Measurements from ENCODE around the gene ARL8A.

Gene ARL8A

DNA sequence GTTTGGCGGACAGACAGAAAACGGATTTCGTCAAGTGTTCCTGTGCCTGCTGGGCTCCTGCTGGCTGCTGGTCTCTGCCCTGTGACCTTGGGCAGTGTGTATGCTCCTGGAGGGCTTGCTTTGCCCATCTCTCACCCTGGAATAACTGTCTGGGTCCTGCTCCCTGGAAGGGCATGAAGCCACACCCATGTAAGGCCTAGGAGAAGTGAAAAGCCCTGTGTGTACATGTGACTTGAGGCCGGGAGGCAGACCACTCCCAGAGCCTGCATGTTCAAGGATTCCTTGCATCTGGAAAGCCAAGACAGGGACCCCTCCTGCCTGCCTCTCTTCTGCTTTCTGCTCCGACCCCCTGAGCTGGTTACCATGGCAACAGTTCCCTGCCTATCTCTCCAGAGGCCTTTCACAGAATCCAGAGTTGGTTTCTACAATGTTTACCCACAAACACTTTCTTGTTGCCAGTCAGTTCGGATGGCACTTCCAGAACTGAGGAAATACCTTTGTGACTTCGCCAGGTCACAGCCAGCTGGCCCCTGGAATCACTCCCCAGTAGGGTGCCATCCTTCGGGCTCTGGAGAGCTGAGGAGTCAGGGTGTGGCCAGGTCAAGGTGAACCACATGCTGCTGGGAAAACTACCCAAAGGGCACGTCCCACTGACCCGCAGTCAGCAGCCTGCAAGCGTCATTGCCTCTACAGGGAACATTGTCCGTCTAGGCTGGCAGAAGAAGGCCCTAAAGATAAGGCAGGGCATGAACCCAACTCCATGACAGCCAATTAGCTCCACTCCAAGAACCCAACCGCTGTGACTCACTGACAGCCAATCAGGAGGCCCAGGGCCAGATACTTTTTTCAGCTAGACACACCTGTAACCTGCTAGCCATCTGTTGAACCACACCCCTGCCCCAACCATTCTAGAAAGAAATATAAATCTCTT, 36.5 kb downstream of the ARL8A start:
- no peak for DNase-seq

GRCh38 chr1:202107321-202107761, 37.2 kb downstream of the ARL8A start:
- no peak for DNase-seq

- DNase-seq: no peak
These were observed 37.9 kb downstream of the ARL8A start for GRCh38 chr1:202106340-202107254.

DNA sequence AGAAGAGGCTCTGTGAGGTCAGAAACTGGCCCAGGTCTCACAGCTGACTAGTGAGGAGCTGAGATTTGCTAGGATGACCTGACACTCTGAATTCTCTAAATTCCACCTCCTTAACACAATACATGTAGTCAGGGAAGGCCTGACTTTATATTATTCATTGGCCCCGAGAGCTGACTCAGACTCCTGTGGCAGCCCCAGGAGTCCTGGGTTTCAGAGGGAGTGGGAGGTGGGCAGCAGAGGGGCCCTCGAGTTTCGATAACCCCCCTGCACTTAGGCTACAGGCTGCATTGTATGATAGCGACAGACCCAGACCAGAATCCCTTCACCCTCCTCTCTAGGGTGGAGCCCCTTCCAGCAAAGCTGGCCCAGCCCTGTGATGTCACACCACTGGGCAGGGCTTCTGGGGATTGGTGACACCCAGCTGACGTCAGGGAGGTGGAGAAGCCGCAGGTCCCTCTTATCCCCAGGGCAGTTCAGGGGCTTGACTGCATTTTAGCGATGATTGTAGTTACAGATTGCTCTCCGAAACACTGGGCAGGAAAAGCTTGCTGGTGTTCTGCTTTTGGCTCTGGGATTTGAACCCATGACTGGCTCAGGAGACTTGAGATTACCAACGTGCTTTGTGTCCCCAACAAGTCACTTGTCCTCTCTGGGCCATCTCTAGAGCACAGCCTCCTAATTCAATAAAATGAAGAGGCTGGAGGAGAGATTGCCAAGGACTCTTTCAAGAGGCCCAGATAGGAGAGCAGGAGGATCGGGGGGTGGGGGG, 38.8 kb downstream of the ARL8A start:
- DNase-seq: no peak

- no peak for DNase-seq
These were observed 40.5 kb downstream of the ARL8A start for GRCh38 chr1:202104073-202104472.

- no peak for DNase-seq
These were observed 43.4 kb downstream of the ARL8A start for GRCh38 chr1:202101184-202101583.

GRCh38 chr1:202093858-202094257, 50.7 kb downstream of the ARL8A start:
- DNase-seq: no peak

- no peak for DNase-seq
These were observed 53.5 kb downstream of the ARL8A start for GRCh38 chr1:202090994-202091393.

DNA sequence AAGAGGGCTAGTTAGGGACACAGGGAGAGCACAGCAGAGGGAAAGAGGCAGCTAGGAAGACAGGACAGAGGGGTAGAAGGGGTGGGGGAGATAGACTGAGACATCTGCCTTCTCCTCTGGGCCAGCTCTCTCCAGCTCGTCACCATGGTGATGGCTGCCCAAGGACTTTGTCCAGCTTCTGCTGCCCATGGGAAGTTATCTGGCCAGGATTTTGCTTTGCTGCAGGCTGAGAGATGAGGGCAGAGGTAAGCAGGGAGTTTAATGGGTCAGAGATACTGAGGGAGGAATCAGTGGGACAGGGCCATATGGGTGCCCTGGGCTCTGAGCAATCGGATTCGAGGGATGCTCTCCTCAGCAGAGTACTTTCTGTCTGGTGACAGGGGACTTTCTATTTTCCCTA, 56.3 kb downstream of the ARL8A start:
- DNase-seq: no peak

DNA sequence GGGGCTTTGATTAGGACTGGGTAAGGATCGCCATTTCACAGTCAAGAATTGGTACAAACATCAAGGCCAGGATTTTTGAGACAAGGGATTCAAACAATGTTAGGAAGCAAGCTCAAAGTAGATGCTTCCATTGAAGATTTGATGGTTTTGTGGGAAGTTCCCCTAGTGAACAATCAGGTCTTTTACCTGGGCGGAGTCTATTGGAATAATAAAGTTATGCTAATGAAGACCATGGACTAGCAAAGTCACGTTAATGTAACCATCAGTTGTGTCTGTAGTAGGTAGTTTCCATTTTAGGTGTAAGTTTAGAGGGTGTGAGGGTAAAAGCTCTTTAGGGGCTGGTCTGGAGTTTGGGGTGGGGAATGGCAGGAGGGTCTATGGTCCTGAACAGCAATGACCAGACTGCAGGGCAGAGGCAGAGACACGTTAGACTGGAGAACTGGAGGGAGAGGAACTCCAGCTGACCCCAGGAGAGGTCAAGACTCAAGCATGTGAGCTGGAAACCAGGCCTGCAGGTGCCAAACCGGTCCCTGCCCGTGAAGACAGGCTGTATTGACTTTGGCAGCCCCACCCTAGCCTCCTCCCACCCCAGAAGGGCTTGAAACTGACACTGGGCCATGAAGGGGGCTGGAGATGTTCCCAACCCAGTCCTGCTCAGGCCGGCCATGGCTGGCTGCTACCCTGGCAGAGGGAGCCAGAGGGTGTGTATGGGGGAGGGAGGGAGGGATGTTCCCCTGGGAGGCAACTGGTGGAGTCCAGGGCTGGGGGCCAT, 57.8 kb downstream of the ARL8A start:
- no peak for DNase-seq

- no peak for DNase-seq
These were observed 58.7 kb downstream of the ARL8A start for GRCh38 chr1:202085682-202086373.

GRCh38 chr1:202084791-202085681, 59.5 kb downstream of the ARL8A start:
- no peak for DNase-seq
